ENCODE data around the gene GH2.
"Not testable (repeated sequence)": the region's sequence is repeated elsewhere in the genome, so short reads cannot be mapped to it uniquely, and the experiment has no call there.

Gene GH2

GRCh38 chr17:63911041-63911635 lies 29.4 kb upstream of the GH2 start, which contains the start of gene CSHL1:
CSHL1 (minus strand) TSS chr17:63911258; CDS start chr17:63911196, 62 bp downstream.
- no peak for DNase-seq (ENCODE audit: low spot score)
- TF ChIP-seq CTCF (IDR thresholded peaks at IDR 0.05; ENCODE audit: extremely low read depth, insufficient read depth, missing control alignments): peak; percentile 19
- in situ Hi-C loops (cut with MboI; ENCODE audit: low pct_unique_long_range_greater_than_20kb, low sequenced_read_pairs, unreplicated experiment): loop anchor here (10.0 to 25.0 kb wide), 3 partner anchors 104 to 376 kb away; partner anchors contain the start of gene ERN1

GRCh38 chr17:63910096-63910495 lies 28.4 kb upstream of the GH2 start:
- DNase-seq (ENCODE audit: low spot score): no peak
- in situ Hi-C loops (cut with MboI; ENCODE audit: low pct_unique_long_range_greater_than_20kb, low sequenced_read_pairs, unreplicated experiment): loop anchor here (10.0 to 25.0 kb wide), 3 partner anchors 105 to 377 kb away; partner anchors contain the start of gene ERN1
- TF ChIP-seq CTCF (IDR thresholded peaks at IDR 0.05; ENCODE audit: extremely low read depth, insufficient read depth, missing control alignments): no peak

GRCh38 chr17:63909586-63909985 lies 27.8 kb upstream of the GH2 start:
- DNase-seq (ENCODE audit: low spot score): not testable (repeated sequence)
- in situ Hi-C loops (cut with MboI; ENCODE audit: low pct_unique_long_range_greater_than_20kb, low sequenced_read_pairs, unreplicated experiment): loop anchor here (25.0 kb wide), 1 partner anchor 378 kb away; no protein-coding TSS in a partner anchor

- in situ Hi-C loops (cut with MboI; ENCODE audit: low pct_unique_long_range_greater_than_20kb, low sequenced_read_pairs, unreplicated experiment): loop anchor here (25.0 kb wide), 1 partner anchor 380 kb away; no protein-coding TSS in a partner anchor
- peak; percentile 20 for TF ChIP-seq CTCF (IDR thresholded peaks at IDR 0.05; ENCODE audit: extremely low read depth, insufficient read depth, missing control alignments)
- not testable (repeated sequence) for DNase-seq (ENCODE audit: low spot score)
Measured at GRCh38 chr17:63907161-63907778, 25.5 kb upstream of the GH2 start.

GRCh38 chr17:63904796-63905195 lies 23.1 kb upstream of the GH2 start:
- in situ Hi-C loops (cut with MboI; ENCODE audit: low pct_unique_long_range_greater_than_20kb, low sequenced_read_pairs, unreplicated experiment): loop anchor here (25.0 kb wide), 1 partner anchor 383 kb away; no protein-coding TSS in a partner anchor
- not testable (repeated sequence) for DNase-seq (ENCODE audit: low spot score)

GRCh38 chr17:63903787-63904201 lies 22.1 kb upstream of the GH2 start:
- peak; percentile 27 for TF ChIP-seq CTCF (IDR thresholded peaks at IDR 0.05; ENCODE audit: extremely low read depth, insufficient read depth, missing control alignments)
- not testable (repeated sequence) for DNase-seq (ENCODE audit: low spot score)
- in situ Hi-C loops (cut with MboI; ENCODE audit: low pct_unique_long_range_greater_than_20kb, low sequenced_read_pairs, unreplicated experiment): loop anchor here (25.0 kb wide), 1 partner anchor 384 kb away; no protein-coding TSS in a partner anchor

GRCh38 chr17:63901971-63902370 lies 20.2 kb upstream of the GH2 start:
- in situ Hi-C loops (cut with MboI; ENCODE audit: low pct_unique_long_range_greater_than_20kb, low sequenced_read_pairs, unreplicated experiment): loop anchor here (25.0 kb wide), 1 partner anchor 385 kb away; no protein-coding TSS in a partner anchor
- DNase-seq (ENCODE audit: low spot score): not testable (repeated sequence)

- in situ Hi-C loops (cut with MboI; ENCODE audit: low pct_unique_long_range_greater_than_20kb, low sequenced_read_pairs, unreplicated experiment): not testable (repeated sequence)
- DNase-seq (ENCODE audit: low spot score): peak; percentile 34
Measured at GRCh38 chr17:63898899-63899798, 17.4 kb upstream of the GH2 start.

- in situ Hi-C loops (cut with MboI; ENCODE audit: low pct_unique_long_range_greater_than_20kb, low sequenced_read_pairs, unreplicated experiment); DNase-seq (ENCODE audit: low spot score): not testable (repeated sequence)
Measured at GRCh38 chr17:63896524-63897354, 15.0 kb upstream of the GH2 start, which contains the start of gene CSH1. CSH1 (minus strand) TSS chr17:63896574; CDS start chr17:63896511, 63 bp downstream.

- in situ Hi-C loops (cut with MboI; ENCODE audit: low pct_unique_long_range_greater_than_20kb, low sequenced_read_pairs, unreplicated experiment); DNase-seq (ENCODE audit: low spot score): not testable (repeated sequence)
Measured at GRCh38 chr17:63894821-63895220, 13.1 kb upstream of the GH2 start.

GRCh38 chr17:63894021-63894420 lies 12.3 kb upstream of the GH2 start:
- in situ Hi-C loops (cut with MboI; ENCODE audit: low pct_unique_long_range_greater_than_20kb, low sequenced_read_pairs, unreplicated experiment); DNase-seq (ENCODE audit: low spot score): not testable (repeated sequence)
